A172 (cell line): ENCODE data around the gene PTGIS. TPM values are rescaled to one million over a fixed set of nuclear protein-coding genes. Genes with fewer than 3 reads are reported as not detected.
"Not testable (repeated sequence)": the region's sequence is repeated elsewhere in the genome, so short reads cannot be mapped to it uniquely, and the experiment has no call there.

Experiments used
- DNase-seq: peaks from one replicate; pipeline ENCODE4 v3.0.0-alpha.2; 2015; ENCODE audit warnings: low spot score
- total RNA-seq: library from RNA; depleted of rRNA; stranded (reverse); fragments of >200 nt; shearing (Covaris generic); gene quantifications from 2 replicates; pipeline ENCODE4 v1.2.3, GENCODE V29; 2014

The PTGIS gene
- total RNA-seq, 1 experiment from 2014 or later = 0.07 TPM

DNA sequence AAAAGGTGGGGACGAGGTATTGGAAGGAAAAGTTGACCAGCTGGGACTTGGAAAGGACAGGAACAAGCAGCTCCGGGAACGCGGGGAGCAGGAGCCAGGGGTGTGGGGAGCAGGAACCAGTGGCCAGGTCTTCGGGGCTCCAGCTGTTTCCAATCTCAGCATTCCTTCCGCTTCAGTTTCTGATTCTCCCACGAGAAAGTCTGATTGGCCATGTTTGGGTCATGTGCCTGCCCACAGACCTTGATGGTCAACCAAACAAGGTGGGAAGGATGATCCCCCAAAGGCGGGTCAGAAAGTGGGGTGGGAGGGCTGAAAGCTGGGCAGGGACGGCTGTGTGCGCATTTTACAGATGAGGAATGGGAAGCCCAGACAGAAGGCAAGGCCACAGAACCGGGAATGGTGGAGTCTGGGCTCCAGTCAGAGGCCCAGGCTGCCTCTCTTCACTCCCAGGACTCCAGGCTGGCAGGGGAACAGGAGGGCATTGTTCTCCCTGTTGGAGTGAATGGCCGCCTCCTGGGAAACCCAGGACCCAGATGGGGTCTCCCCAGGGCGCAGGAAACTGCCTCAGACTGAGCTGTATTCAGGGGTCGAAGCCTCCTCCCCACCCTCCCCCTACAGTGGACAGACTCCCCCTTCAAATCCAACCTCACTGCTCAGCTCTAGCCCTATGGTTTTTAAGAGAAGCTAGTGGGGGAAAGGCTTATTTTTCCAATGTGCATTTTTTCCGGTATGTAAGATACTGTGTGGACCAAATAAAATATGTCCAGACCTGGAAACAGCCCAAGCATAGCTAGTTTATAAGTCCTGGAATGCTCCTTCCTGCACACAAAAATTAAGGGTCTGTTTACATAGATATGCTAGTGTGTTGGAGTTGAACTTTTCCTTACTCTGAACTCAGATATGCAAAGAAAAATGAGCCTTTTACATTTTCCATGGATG lies 12.2 kb upstream of the PTGIS start:
- DNase-seq = no peak

DNA sequence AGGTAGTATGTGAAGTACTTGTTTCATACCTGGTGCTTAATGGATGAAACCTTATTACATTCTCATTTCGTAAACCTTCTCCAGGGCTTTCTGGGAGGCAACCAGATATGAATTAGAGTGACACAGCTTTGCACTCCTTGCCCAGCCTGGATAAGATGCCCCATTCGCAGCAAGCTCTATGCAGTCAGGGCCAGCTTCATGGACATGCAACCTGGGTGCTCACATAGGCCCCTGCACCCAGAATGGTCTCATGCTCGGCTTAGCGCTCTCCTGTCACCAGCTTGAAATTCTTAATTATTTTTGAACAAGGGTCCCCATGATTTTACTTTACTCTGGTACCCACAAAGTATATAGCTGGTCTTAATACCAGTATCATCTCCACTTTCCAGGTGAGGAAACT lies 11.3 kb upstream of the PTGIS start:
- no peak for DNase-seq

DNA sequence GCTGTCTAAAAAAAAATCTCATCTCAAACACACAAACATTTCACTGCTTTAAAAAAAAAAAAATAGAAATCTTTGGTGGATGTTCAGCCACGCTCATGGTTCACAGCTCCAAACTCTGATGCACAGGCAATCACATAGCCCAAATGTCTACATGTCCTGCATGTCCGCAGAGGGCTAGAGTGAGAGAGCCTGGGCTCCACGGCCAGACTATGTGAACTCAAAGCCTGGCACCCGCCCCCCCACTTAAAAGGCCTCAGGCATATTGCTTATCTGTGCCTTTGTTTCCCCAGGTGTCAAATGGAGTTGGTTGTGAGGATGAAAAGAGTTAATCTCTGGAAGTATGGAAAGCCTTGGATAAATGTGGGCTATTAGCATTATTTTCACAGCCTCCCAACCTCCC lies 10.5 kb upstream of the PTGIS start:
- no peak for DNase-seq

DNA sequence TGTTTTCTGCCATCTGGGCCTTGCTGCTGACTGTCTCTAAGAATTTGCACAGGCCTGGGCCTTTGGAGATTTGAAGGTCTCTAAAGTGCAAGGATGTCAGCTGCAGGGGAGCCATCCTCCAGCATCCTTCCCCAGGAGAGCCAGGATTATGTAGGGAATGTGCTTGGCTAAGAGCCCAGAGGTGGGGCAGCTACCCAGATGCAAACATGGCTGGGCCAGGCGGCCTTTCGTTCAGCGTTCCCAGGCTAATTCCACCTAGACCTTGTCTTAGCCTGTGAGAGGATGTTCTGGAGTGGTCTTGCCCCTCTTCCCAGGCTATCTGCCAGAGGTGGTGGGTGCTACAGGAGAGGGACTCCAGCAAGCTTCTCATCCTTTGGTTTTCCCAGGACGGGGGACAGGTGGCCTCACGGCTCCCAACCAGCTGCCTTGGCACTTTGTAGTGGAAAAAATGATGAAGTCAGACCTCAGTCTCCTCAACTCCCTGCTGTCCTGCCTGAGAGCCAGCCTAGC lies 7.7 kb upstream of the PTGIS start:
- DNase-seq = peak; percentile 76

DNA sequence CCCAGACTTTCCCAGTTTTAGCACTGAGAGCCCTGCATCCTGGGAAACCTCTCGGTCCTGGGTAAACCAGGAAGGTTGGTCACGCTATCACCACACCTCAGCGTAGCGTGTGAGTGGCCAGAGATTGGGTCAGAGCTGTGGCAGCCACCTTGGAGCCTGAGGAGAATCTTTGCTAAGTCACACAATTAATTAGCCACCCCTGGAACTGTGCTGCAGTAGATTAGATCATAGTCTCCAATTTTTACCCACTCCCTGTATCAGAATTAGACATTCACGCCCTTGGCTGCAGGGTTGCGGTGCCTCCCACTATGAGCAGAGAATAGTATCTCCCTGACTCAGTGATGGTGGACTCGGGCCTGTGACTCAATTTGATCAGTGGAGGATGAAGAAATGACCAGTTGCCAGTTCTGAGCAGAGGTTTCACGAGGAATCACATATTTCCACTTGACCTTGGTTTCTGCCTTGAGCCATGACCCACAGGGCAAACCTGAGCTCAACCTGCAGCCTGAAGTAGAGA lies 6.0 kb upstream of the PTGIS start:
- no peak for DNase-seq

DNA sequence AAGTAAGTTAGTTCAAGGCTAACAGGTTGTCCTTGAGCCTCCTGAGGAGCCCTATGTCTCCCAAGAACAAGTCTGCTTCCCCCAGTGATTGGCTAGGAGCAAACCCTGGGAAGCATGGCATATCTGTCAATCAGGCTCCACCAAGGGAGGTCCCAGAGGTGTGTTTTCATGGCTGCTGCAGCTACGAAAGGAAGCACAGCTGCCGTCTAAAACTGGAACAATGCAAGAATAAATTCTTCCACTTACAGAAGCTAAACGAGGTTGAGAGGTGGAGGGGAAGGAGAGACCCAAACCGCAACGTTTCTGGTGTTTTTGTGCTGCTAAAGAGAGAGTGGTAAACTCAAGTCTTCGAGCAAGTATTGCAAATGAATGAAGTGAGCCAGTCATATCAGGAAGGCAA lies 4.9 kb upstream of the PTGIS start:
- DNase-seq = no peak

DNA sequence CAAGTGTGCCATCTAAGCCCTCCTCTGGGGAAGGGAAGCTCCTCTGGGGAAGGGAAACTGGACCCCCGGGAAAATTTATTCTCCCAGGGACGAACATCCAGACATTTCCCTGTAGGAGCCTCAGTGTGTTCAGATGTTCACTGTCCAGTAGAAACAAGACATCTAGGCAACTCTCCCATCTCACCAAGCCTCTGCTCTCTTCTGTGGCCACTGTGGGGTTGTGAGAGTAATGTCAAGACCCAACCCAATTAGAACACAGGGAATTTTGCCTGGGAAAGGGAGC lies 3.6 kb upstream of the PTGIS start:
- no peak for DNase-seq

DNA sequence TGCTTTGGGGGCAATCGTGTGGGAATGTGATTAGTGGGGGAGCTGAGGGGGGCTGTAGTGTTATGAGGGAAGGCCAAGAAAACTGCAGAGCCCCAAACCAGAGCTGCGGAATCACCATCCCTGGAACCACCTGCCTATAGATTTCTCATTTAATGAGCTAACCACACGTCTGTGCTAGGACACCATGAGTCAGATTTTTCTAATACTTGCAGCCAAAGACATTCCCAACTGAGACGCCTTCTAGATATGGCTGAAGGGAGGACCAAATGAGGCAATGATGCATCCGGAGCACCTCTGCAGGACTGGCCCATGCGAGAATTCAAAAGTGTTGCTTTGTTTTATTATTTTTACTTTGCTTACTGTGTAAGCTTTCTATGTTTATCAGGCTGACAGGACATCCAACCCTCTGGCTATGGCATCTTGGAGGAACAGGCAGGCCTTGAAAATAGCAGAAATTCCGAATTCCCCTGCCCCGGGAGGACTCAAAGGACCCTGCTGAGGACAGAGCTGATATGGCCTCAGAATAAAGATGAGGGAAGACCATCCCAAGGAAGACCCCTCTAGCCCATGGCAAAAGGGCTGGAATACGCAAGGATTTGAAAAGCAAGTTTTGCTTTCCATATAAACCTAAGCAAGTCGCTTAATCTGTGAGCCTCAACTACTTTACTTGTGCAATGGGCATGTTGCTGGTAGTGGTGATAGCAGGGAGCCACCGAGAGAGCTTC lies 3.1 kb upstream of the PTGIS start:
- DNase-seq = peak; percentile 84

DNA sequence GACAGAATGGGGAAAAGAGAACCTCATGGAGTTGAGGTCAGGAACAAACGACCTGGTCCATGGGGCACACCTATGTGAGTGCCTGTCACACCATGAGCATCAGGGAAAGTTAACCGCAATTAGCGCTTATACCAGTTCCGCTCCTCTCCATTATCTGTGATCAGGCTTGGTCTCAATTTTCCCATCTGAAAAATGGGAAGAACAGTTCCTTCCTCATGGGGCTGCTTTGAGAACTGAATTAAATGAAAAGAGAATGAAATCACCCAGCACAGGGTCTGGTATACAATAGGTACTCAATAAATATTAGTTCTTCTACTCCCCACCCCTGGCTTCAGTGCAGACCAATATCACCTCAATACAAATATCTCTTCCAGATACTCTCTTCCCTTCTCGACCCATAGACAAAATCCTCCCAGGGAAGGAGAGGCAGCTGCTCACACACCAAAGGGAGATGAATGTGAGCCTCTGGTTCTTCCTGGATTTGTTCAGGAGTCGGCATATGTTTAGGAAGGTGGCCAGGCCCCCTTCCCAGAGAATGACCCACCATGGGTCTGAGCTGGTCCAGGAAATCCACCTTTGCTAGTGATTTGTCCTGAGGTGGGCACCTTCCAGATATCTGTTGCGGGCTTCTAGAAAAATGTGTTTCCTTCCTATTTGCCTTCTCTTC lies 2.4 kb upstream of the PTGIS start:
- no peak for DNase-seq

DNA sequence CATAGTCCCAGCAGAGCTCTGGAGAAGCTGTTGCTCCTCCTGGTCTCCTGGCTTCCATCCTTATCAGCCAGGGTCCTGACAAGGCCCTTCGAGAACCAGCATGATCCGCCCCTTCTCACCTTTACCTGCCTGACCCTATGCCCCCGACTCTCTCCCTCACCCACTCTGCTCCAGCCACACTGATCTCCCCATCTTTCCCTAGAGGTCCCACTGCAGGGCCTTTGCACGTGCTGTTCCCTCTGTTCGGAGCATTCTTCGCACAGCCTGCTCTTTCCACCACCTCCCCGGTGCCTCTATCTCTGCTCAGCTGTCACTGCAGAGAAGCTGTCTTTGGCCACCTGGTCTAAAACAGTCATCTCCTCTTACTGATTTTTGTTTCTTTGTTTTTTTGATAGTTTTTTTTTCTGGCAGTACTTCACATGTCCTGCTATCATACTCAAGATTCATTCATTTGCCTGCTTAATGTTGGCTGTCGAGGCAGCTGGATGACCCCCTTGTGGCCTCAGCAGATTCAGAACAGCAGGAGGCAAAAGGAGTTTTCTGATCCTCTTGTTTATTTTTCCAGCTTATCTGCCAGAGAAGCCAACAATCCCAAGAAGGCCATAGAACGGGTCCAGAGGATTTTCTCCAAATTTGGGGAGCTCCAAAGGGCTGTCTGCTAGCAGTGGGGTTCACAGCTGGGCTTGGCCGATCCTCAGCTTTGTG lies 1.6 kb upstream of the PTGIS start:
- DNase-seq = peak; percentile 36

DNA sequence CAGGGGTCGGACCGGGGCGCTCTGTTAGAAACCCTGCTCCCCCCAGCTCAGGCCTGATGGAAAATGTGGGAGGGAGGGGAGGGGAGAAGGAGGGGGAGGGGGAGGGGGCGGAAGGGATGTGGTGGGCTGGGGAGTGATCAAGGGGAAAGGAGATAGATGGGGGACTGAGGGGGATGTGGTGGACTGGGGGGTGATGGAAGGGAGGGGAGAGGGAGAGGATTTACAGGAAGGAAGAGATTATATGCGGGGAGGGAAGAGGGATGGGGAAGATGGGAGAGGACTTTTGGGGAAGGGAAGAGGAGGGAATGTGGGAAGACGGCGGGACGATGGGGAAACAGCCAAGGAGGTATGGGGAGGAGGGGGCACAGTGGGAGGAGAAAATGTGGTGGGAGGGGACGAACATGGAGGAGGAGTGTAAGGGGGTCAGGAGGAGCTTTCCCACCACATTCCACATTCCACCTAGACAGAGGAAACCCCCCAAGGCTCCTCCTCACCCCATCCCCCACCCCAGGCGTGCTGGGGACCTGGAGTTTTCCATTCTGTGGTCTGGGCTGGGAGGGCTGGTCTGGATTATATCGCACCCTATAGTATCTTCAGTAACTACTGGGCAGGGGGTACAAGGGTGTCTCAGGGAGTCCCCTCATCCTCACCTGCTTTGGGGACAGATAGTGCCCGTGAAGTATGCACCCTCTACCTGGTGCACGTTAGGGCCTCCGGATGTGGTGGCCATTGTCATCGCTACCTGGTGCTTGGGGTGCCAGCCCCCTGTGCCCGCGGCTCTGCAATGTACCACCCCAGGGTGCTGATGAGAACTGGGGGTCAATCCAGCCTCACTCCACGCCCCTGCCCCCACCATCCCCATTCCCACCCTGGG lies 578 bp upstream of the PTGIS start:
- no peak for DNase-seq

DNA sequence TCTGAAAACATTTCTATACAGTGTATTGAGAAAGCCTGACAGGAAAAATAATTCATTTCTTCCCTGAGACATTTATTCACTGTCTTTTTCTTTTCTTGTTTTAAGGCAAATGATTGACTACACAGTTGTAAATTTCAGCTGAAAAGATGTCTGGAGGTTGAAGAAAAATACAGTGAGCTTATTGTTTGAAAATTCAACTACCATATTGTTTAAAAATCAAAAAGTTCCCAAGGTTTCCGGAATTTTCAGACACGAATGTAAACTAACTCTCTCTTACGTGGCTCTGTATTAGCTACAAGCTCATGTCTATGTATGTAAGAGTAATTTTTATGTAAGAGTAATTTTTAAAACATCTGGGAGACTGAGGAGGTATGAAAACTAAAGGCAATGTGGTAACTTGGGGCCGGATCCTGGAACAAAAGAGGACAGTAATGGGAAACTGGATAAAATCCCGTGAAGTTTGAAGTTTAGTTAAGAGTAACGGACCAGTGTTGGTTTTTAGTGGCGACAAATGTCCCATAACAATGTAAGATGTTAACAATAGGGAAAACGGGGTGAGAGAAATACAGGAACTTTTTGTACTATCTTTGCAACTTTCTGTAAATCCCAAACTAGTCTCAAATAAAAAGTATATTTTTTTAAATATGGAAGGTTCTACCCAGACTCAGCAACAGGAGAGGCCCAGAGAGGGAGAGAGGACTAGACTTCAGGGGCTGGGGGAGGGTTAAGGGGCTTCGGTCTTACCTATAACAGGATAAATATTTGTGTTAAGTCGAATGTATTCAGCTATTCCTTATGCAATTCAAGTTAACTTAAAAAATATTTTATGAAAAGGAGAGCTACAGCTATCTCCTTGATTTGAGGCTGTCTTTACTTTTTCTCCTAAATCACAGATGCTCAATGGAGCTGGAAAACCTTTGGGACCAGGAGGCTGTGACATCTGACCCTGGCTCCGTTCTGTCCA lies 1.3 kb downstream of the PTGIS start:
- no peak for DNase-seq

DNA sequence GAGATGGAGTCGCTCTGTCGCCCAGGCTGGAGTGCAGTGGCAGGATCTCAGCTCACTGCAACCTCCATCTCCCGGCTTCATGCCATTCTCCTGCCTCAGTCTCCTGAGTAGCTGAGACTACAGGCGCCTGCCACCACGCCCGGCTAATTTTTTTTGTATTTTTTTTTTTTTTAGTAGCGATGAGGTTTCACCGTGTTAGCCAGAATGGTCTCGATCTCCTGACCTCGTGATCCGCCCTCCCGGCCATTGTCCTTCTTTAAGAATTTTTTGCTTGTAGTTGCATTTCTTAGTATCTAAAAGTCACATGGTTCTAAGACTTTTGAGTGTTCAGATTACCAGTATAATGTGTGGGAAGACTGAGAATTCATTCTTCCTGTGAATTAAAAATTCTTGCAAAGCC lies 2.9 kb downstream of the PTGIS start:
- DNase-seq = not testable (repeated sequence)

DNA sequence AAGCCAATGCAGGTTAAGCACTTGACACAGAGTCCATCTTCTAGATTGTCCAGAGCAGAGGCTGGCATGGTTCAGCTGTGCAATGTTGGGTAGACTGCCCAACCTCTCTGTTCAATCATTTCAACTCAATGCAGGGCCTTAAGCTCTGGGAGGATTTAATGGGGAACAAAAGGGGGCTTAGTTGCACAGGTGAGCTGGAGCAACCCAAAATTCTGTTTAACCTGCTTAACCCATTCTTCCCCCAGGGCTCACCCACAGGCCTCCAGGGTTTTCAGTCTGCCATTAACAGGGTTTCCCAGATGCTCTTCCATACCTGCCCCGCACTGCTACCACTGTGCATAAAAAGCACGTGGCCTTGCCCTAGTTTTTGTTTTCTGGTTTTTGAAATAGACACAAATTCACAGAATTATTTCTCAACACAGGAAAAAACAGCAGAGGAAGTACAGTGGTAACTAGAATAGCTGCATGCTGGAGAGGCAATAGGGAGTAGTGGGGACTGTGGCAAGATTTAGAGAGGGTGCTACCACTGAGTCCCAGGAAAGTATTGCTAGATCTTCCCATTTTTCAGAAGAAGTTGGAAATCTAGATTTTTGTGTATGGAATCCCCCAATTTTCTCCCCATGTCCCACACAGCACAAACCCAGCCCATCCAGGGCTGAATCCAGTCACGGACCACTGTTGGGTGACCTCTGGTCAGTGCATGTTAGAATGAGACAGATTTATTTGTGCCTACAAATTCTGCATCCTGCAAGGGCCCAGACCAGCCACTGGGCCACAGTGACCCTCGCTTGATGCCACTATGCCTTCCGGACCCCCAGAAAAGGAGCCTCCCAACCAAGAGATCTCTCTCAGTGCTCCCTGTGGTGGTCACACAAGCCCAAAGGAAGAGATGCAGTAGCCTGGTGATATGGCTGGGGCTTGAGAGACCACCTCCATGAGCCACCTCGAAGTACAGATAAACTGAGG lies 4.6 kb downstream of the PTGIS start:
- DNase-seq = no peak

DNA sequence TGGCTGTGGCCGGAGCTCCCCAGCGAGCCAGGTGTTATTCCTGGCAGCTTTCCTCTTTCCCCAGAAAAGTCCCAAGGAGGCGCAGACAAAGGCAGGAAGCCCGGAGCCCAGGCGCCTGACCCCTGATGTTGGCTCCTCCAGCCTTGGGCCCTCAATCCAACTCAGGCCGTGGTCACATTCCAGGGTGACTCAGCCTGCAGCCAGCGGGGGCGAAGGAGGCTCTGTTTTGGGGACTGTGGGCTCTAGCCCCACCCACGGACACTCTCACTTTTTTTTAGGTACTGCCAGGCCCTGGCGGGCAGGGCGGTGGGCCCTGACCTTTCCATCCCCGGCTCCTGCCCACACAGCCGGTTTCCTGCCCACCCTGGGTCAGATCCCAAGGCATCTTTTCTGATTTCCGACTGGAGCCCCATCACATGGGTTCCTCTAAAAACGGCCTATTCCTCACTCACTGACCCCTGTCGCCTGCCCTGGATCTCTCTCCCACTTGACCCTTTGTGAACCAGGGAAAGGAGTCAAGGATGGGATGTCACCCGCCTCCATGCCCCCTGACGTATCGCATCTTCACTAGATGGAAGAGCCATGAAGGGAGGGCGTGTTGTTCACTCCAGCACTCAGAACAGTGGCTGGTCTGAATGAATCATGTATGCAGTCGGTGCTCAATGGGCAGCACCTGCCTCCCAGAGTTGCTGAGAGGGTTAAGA lies 5.5 kb downstream of the PTGIS start:
- DNase-seq = peak; percentile 95

DNA sequence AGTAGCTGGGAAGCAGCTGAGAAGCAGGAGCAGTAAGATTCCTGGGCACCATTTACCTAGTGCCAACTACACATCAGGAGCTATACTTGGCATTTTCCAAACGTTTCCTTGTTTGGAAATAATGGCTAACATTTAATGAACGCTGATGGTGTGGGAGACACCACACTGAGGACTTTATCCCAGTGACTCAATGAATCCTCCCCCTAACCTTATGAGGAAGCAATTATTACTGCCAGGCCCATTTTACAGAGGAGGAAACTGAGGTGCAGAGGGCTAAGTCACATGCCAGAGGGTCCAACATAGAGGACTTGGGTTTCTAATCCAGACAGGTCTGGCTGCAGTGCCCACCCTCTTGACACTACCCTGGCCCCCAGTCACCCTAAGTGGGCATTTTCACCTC lies 6.1 kb downstream of the PTGIS start:
- peak; percentile 48 for DNase-seq

DNA sequence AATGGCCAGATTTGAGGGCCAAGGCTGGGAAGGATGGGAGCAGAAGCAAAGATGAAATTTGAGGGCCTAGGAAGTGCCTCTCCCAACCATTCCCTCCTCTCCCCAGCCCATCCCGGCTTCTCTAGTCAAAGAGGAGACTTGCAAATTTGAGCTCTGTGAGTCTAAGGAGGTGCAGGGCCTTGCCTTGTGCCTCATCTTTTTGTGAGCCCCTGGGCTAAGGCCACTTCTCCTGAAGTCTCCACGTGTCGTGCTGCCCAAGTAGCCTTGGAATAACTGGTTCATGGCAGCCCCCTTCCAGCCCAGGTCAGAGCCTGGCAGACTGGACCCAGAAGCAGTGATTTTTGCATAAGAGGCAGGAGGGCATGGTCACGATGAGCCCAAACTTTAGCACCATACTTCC lies 6.7 kb downstream of the PTGIS start:
- DNase-seq = no peak

DNA sequence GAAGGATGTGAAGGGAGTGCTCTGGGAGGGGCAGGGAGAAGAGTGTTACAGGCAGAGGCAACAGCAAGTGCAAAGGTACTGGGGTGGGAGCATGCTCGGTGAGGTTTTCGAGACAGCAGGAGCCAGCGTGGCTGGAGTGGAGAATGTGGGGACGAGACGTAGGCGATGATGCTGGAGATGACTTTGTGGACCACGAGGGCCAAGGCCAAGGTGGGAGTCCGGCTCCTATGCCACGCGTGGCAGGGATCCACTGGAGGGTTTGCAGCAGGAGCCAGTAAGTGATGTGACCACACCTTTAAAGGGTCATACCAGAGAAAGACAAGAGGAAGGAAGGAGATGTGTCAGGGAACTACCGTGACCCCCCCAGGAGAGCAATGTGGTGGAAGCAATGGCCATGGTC lies 7.3 kb downstream of the PTGIS start:
- DNase-seq = no peak
